PFSK-1 (cell line): ENCODE results near the gene BCL2L13.

Experiments used
- FOXP2 ChIP-seq: optimal IDR thresholded peaks from 2 replicates; pipeline ENCODE3; 2011; ENCODE audit warnings: borderline replicate concordance, control low read depth, inconsistent platforms; ENCODE audit not compliant: insufficient read depth; ENCODE audit errors: extremely low read length, extremely low read depth
- POLR2AphosphoS5 ChIP-seq: IDR thresholded peaks from 2 replicates; pipeline ENCODE4 v1.6.1; 2012; ENCODE audit warnings: low read depth, mild to moderate bottlenecking, control low read depth, low read length, moderate library complexity
- REST ChIP-seq, 2 experiments: IDR thresholded peaks; 2 replicates each; pipeline versions ENCODE4 v1.6.1 to v1.8.0; 2011 to 2012; ENCODE audit warnings: low read depth in 2 of 2, low read length in 2 of 2, control low read depth in 1 of 2, inconsistent platforms in 1 of 2, mild to moderate bottlenecking in 1 of 2, moderate library complexity in 1 of 2; ENCODE audit not compliant: insufficient read depth in 1 of 2
- SIN3A ChIP-seq: IDR thresholded peaks from 2 replicates; pipeline ENCODE4 v1.6.1; 2012; ENCODE audit warnings: mild to moderate bottlenecking, low read length, moderate library complexity, borderline replicate concordance; ENCODE audit not compliant: insufficient read depth
- TAF1 ChIP-seq: IDR thresholded peaks from 2 replicates; pipeline ENCODE4 v1.6.1; 2012; ENCODE audit warnings: low read length, control low read depth, borderline replicate concordance; ENCODE audit not compliant: insufficient read depth

Gene BCL2L13

DNA sequence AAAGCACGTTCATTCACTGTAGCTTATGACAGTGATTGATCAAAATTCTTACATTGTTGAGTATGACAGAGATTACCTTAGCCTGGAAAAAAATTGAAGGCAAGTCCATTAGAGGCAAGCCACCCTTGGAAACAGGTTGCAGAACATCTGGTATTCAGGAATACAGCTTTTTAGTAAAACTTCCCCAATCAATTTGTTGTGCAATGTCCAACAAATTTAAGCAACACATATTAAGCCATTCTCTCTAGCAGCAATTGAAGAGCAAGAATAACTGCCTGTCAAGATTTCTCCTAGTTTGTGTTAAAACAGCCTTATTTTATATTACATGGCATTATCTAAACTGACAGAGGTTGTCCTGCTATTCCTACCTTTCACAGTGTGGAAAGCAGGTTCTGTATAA is 37.0 kb downstream of the BCL2L13 start:
- TF ChIP-seq POLR2AphosphoS5: no peak

GRCh38 chr22:17678817-17679385 is 40.3 kb downstream of the BCL2L13 start:
- TF ChIP-seq REST (IDR thresholded peaks at IDR 0.05; ENCODE audit: insufficient read depth in 1 of 2, low read depth in 2 of 2, low read length in 2 of 2) (no peak), FOXP2 (no peak), POLR2AphosphoS5 (no peak), SIN3A (no peak), TAF1 (no peak)

GRCh38 chr22:17684245-17684644 is 45.7 kb downstream of the BCL2L13 start:
- TF ChIP-seq REST (IDR thresholded peaks at IDR 0.05; ENCODE audit: insufficient read depth in 1 of 2, low read depth in 2 of 2, low read length in 2 of 2): no peak
- no peak for TF ChIP-seq FOXP2
- no peak for TF ChIP-seq TAF1
- no peak for TF ChIP-seq SIN3A
- no peak for TF ChIP-seq POLR2AphosphoS5

- TF ChIP-seq TAF1: no peak
Observed at GRCh38 chr22:17692841-17693240, 54.3 kb downstream of the BCL2L13 start.

- no peak for TF ChIP-seq TAF1
- TF ChIP-seq FOXP2: no peak
- TF ChIP-seq REST (IDR thresholded peaks at IDR 0.05; ENCODE audit: insufficient read depth in 1 of 2, low read depth in 2 of 2, low read length in 2 of 2): no peak
- TF ChIP-seq POLR2AphosphoS5: no peak
- TF ChIP-seq SIN3A: no peak
Observed at GRCh38 chr22:17694193-17694592, 55.6 kb downstream of the BCL2L13 start.

DNA sequence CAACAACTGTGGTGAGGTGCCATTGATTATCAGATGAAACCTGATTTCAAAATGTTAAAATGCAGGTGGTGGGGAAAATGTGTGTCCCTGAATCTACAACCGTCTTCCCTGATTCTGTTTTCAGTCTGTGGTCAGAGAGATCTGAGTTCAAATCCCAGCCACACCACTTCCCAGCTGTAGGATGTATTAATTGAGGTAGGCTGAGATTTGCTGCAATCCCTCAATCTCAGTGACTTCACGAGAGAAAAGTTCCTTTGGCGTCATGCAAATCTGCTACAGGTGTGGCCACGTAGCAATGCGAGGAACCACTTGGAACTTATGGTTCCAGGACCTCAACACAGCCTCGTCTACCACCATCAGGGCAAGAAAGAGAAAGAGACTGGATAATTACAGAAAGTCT is 56.2 kb downstream of the BCL2L13 start:
- TF ChIP-seq FOXP2: no peak

DNA sequence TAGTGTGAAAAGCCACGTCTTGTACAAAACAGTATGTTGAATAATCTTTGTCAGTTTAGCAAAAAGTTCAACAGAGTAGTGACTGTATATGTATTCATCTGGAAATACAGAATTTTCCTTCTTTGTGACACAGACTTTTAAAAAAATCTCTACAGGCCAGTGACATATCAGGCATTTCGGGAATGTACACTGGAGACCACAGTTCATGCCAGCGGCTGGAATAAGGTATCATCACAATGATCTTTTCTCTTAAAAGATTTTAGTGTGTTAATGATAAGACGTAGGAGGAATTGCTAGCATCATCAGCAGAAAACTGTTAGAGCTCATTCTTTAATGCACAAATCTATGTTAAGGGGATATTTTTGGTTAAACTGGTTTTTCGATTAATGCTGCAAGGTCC is 57.4 kb downstream of the BCL2L13 start:
- no peak for TF ChIP-seq SIN3A
- no peak for TF ChIP-seq POLR2AphosphoS5
- no peak for TF ChIP-seq REST (IDR thresholded peaks at IDR 0.05; ENCODE audit: insufficient read depth in 1 of 2, low read depth in 2 of 2, low read length in 2 of 2)
- TF ChIP-seq TAF1: no peak
- TF ChIP-seq FOXP2: no peak
